K562 (cell line): ENCODE measurements around the gene KRTAP10-11. TPM values are rescaled to one million over a fixed set of nuclear protein-coding genes. Genes with fewer than 3 reads are reported as not detected.

Source experiments
- ATAC-seq: fragments of 200-7000 bp; cut with Tn5 transposase; 3 replicates; pipeline ENCODE4 v1.9.1; 2020; ENCODE audit warnings: moderate library complexity
- BruUV-seq: library from RNA; stranded (reverse); fragments of 400-500 nt; replicated peaks from 2 replicates; lab custom pipeline; 2021; lab: Mats Ljungman, UMichigan
- CTCF ChIA-PET: fragments of 300-600 bp; formaldehyde crosslinking; extraction: SDS; loops from one replicate; lab custom pipeline; 2021; ENCODE audit warnings: low intra/inter-chr PET ratio; lab: Yijun Ruan, JAX
- POLR2A ChIA-PET: fragments of 300-600, 350-650 bp; sonication (Branson Sonifier 250); formaldehyde crosslinking; extraction: SDS; loops from one replicate; lab custom pipeline; 2021; ENCODE audit warnings: antibody characterized with exemption, inconsistent platforms; lab: Yijun Ruan, JAX
- DNase-seq, 4 experiments: peaks; one replicate each; pipeline versions ENCODE4 v3.0.0 to v3.0.0-alpha.2; 2011 to 2018; ENCODE audit warnings: low spot score in 3 of 4, mixed read lengths in 3 of 4; ENCODE audit errors: extremely low read depth in 1 of 4
- FAIRE-seq: peaks from 2 replicates; lab custom pipeline; 2011; peaks lifted over from hg19 to GRCh38; lab: Jason Lieb, UNC
- H2AFZ ChIP-seq: 2 replicates; pipeline ENCODE4 v1.6.0; 2011; ENCODE audit warnings: low read depth, low read length, control low read depth, inconsistent platforms
- H3K27ac ChIP-seq: fragments of 200-600 bp; 3 replicates; pipeline ENCODE4 v1.8.0; 2011; ENCODE audit warnings: low read depth, mild to moderate bottlenecking, control low read depth, inconsistent platforms, low read length, moderate library complexity, mixed read lengths; ENCODE audit errors: extremely low read depth
- H3K27me3 ChIP-seq, 2 experiments: fragments of 300-600 bp in 1 of 2; 2 replicates in 1 of 2; 3 replicates in 1 of 2; pipeline versions ENCODE4 v1.6.0 to v1.8.0; 2011; ENCODE audit warnings: inconsistent platforms in 2 of 2, low read length in 2 of 2, mild to moderate bottlenecking in 1 of 2, mixed read lengths in 1 of 2, moderate library complexity in 1 of 2; ENCODE audit not compliant: control insufficient read depth in 2 of 2, insufficient read depth in 2 of 2
- H3K36me3 ChIP-seq: fragments of 300-600 bp; 3 replicates; pipeline ENCODE4 v1.8.0; 2011; ENCODE audit warnings: mild to moderate bottlenecking, low read length, inconsistent platforms; ENCODE audit not compliant: control insufficient read depth, insufficient read depth
- H3K4me1 ChIP-seq, 2 experiments: fragments of 200-600 bp in 1 of 2; replicated peaks in 1 of 2; 2 replicates in 1 of 2; 3 replicates in 1 of 2; pipeline versions ENCODE4 v1.5.1 to v1.8.0; 2011; ENCODE audit warnings: inconsistent platforms in 2 of 2, low read length in 2 of 2, mild to moderate bottlenecking in 1 of 2, mixed read lengths in 1 of 2, moderate library complexity in 1 of 2; ENCODE audit not compliant: control insufficient read depth in 2 of 2, insufficient read depth in 2 of 2
- H3K4me2 ChIP-seq: 2 replicates; pipeline ENCODE4 v1.6.1; 2011; ENCODE audit warnings: low read length, control low read depth, inconsistent platforms, mixed read lengths; ENCODE audit not compliant: insufficient read depth
- H3K4me3 ChIP-seq: fragments of 200-600 bp; sonication (generic), shearing (Covaris generic); 2 replicates; pipeline ENCODE4 v1.5.1; 2016; ENCODE audit warnings: control low read depth, inconsistent platforms
- H3K79me2 ChIP-seq: fragments of 200-600 bp; 3 replicates; pipeline ENCODE4 v1.8.0; 2011; ENCODE audit warnings: low read length, inconsistent platforms; ENCODE audit not compliant: control insufficient read depth, insufficient read depth
- H3K9ac ChIP-seq, 2 experiments: 2 replicates each; pipeline versions ENCODE4 v1.6.0 to v1.6.1; 2011; ENCODE audit warnings: low read depth in 2 of 2, low read length in 2 of 2, control low read depth in 1 of 2, inconsistent platforms in 1 of 2, mild to moderate bottlenecking in 1 of 2, mixed read lengths in 1 of 2; ENCODE audit not compliant: insufficient read depth in 1 of 2
- H3K9me1 ChIP-seq: one replicate; pipeline ENCODE4 v1.6.0; 2011; ENCODE audit warnings: inconsistent platforms, mild to moderate bottlenecking, low read length, moderate library complexity; ENCODE audit not compliant: control insufficient read depth, insufficient read depth
- H3K9me3 ChIP-seq: replicated peaks from 2 replicates; pipeline ENCODE4 v1.5.1; 2011; ENCODE audit warnings: low read depth, low read length, inconsistent platforms; ENCODE audit not compliant: control insufficient read depth, insufficient read depth
- H4K20me1 ChIP-seq: replicated peaks from 2 replicates; pipeline ENCODE4 v1.6.1; 2011; ENCODE audit warnings: low read length, inconsistent platforms, mixed read lengths; ENCODE audit not compliant: control insufficient read depth, insufficient read depth
- HDAC2 ChIP-seq: fragments of 450-650 bp; IDR thresholded peaks from 2 replicates; pipeline ENCODE4 v1.6.1; 2016; ENCODE audit warnings: mild to moderate bottlenecking
- ZNF431 ChIP-seq: sonication (generic); formaldehyde crosslinking; IDR thresholded peaks from 2 replicates; pipeline ENCODE4 v1.8.0; 2022; ENCODE audit warnings: mild to moderate bottlenecking, missing genetic modification reagents
- WGBS: fragments of 100-300 bp; shearing (Covaris generic); methylation state at CpG from one replicate; pipeline ENCODE4 v1.1.6; 2016; ENCODE audit warnings: low coverage, mixed read lengths; ENCODE audit not compliant: insufficient coverage; ENCODE audit errors: missing lambda C conversion rate; 5-methylcytosine and 5-hydroxymethylcytosine counted together
- in situ Hi-C: fragments of 300-500 bp; cut with MboI; formaldehyde crosslinking; loops from 4 replicates; pipeline ENCODE4 v1.15.0; 2018; ENCODE audit warnings: inconsistent platforms, mixed read lengths
- intact Hi-C: fragments of 100-400 bp; cut with micrococcal nuclease; formaldehyde crosslinking; loops from 2 replicates; pipeline ENCODE4 v1.14.2; 2022
- polyA plus RNA-seq, 8 experiments: library from polyadenylated mRNA; depleted of rRNA in 4 of 8; stranded (reverse) in 5 of 8; unstranded in 3 of 8; fragments of >200 nt; fragmentation: Nextera tagmentation in 2 of 8; fragmentation: Illumina TruSeq in 1 of 8; extraction: Ambion mirVana in 2 of 8; extraction: Trizol in 1 of 8; gene quantifications; 2 replicates each; pipeline versions ENCODE4 v1.2.1 to v1.2.3, GENCODE V29; 2011 to 2014; ENCODE audit warnings: inconsistent platforms in 1 of 8, missing spikeins in 1 of 8
- total RNA-seq, 7 experiments: library from RNA; depleted of rRNA in 6 of 7; stranded (reverse); fragments of >200 nt in 6 of 7; fragmentation: Illumina TruSeq in 2 of 7; extraction: Trizol in 2 of 7; gene quantifications; 2 replicates each; pipeline versions ENCODE4 v1.2.1 to v1.2.3, GENCODE V29; 2011 to 2021; ENCODE audit warnings: low replicate concordance in 1 of 7
- TF ChIP-seq, protein P1 (sequence below): fragments of 450-650 bp; IDR thresholded peaks from one replicate; pipeline ENCODE4 v1.6.1; 2018; ENCODE audit warnings: mild to moderate bottlenecking, moderate library complexity; ENCODE audit not compliant: partially characterized antibody

The KRTAP10-11 gene
- total and polyA plus RNA-seq, 9 of the 15 experiments (the other 6 are each of a cell fraction or from before 2014, with no cell fraction given) = not detected

DNA sequence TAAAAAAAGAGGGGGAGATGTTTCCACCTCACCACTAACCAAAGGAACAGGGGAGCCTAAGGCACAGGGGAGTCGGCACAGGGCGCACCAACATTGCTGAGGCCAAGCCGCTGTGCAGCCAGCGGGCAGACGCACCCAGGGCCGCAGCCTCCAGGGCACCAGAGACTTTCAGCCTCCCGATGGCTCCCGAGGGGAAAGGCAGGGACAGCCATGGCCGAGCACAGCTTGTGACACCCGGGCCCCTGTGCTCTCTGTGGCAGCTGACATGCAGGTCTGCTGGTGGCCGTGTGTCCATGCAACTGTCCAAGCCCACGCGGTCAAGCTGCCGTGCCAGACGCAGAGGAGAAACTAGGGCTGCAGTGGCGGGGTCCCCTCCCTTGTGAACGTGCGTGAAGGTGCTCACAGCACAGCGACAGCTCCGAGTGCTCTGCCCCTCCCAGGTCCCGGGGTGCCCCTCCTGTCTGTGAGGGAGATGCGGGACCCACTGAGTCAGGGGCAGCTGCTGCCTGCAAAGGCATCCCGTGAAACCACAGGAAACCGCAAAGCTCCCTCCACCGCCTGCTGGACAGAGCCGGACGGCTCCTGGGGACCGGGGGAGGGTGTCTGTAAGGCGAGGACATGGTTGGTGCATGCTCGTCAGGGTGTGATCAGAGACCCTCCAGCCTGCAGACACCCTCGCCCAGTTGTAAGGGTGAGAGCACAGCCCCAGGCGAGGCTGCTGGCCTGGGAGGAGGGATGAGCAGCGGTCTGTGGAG lies 2.5 kb downstream of the KRTAP10-11 start:
- Histone ChIP-seq H3K36me3 (no peaks in the 10 kb centered on the region), H3K9me1 (no peaks in the 10 kb centered on the region), H2AFZ (no peak overlapping the region), H3K4me1 (no peaks in the 10 kb centered on the region; a peak in 1 of 5 replicates), H3K9ac (no peak overlapping the region; a peak in 1 of 4 replicates), H3K27me3 (peaks cover 13 to 66% of the 10 kb centered on the region in 2 experiments; a peak in 4 of 5 replicates), H3K79me2 (no peaks in the 10 kb centered on the region), H3K4me3 (no peak overlapping the region), H3K9me3 (peaks cover 3% of the 10 kb centered on the region; the same call in 1 of the 2 replicates), H4K20me1 (no peaks in the 10 kb centered on the region), H3K4me2 (no peak overlapping the region), H3K27ac (no peak overlapping the region)
- no TSS peak for BruUV-seq
- ChIA-PET POLR2A (no interaction called here), CTCF (no interaction called here)
- in situ Hi-C loops (no loop called here), intact Hi-C loops (no loop called here)
- no peak for DNase-seq
- ATAC-seq = no peak
- 1% methylated on average over 33 of the region's 33 CpGs for WGBS
- TF ChIP-seq, protein P1, sequence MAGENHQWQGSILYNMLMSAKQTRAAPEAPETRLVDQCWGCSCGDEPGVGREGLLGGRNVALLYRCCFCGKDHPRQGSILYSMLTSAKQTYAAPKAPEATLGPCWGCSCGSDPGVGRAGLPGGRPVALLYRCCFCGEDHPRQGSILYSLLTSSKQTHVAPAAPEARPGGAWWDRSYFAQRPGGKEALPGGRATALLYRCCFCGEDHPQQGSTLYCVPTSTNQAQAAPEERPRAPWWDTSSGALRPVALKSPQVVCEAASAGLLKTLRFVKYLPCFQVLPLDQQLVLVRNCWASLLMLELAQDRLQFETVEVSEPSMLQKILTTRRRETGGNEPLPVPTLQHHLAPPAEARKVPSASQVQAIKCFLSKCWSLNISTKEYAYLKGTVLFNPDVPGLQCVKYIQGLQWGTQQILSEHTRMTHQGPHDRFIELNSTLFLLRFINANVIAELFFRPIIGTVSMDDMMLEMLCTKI = no peak
- TF ChIP-seq HDAC2 (no peak), ZNF431 (no peak)
- no peak for FAIRE-seq
